ENCODE results near the gene RILP.

Gene RILP

DNA sequence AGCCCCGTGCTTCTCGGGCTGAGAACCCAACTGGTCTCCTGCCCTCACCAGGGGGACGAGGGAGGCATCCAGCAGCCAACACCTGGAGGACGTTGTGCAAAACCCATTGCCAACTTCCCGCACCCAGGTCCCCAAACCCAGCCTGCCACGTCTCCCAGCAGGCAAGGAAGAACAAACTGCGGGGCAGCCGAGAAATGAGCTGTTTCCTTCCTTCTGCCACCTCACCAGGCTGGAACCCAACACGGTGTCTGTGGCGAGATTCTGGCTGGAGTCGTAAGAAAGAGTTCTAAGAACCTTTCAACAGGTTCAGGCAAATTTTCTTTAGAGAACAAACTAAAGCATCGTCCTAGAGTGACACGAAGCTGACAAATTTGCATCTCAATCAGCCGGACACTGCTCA lies 24.6 kb downstream of the RILP start:
- Histone ChIP-seq H4K8ac (ENCODE audit: low read depth, low read length) (no peak overlapping the region), H2BK15ac (replicated peaks; ENCODE audit: low read depth) (no peak overlapping the region), H3K4me2 (ENCODE audit: low read length) (no peak overlapping the region), H3K27me3 (ENCODE audit: insufficient read depth, low read length, poor library complexity) (no peaks in the 10 kb centered on the region), H3K4me1 (ENCODE audit: control insufficient read depth, low read depth, low read length) (no peaks in the 10 kb centered on the region), H3K18ac (ENCODE audit: low read length) (no peak overlapping the region), H4K5ac (ENCODE audit: low read length) (no peak overlapping the region), H2BK5ac (ENCODE audit: low read length) (no peak overlapping the region), H3K9ac (ENCODE audit: low read length) (no peak overlapping the region), H3K4ac (ENCODE audit: low read depth, low read length) (no peak overlapping the region), H3K79me2 (ENCODE audit: control insufficient read depth, insufficient read depth, low read length) (no peaks in the 10 kb centered on the region), H3K27ac (ENCODE audit: low read depth, low read length) (no peak overlapping the region), H3K36me3 (ENCODE audit: control insufficient read depth, insufficient read depth, low read length) (no peaks in the 10 kb centered on the region), H2BK120ac (ENCODE audit: low read depth, low read length) (no peak overlapping the region), H3K56ac (ENCODE audit: low read length) (no peak overlapping the region), H3K23ac (ENCODE audit: low read length) (no peak overlapping the region), H2AK5ac (ENCODE audit: low read length) (no peak overlapping the region), H3K4me3 (ENCODE audit: low read length) (no peak overlapping the region), H3K79me1 (ENCODE audit: low read length) (no peaks in the 10 kb centered on the region)
- no peak for DNase-seq
- WGBS (ENCODE audit: extremely low coverage, insufficient coverage, low lambda C conversion rate), result no CpG with 5 or more reads among the region's 14 CpGs

DNA sequence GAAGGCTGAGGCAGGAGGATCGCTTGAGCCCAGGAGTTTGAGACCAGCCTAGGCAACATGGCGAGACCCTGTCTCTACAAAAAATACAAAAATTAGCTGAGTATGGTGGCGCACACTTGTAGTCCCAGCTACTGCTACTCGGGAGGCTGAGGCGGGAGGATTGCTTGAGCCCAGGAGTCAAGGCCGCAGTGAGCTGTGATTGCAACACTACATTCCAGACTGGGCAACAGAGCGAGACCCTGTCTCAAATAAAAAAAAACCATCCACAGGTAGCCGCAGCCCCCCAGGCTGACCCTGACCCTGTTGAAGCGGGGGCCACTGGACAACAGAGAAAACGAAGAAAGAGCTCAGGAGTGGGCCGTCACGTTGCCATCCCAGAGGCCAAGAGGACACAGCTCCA lies 25.0 kb downstream of the RILP start:
- no peak overlapping the region for H4K5ac ChIP-seq (ENCODE audit: low read length)
- H3K27me3 ChIP-seq (ENCODE audit: insufficient read depth, low read length, poor library complexity), result no peaks in the 10 kb centered on the region
- no CpG with 5 or more reads among the region's 12 CpGs for WGBS (ENCODE audit: extremely low coverage, insufficient coverage, low lambda C conversion rate)
- H3K79me2 ChIP-seq (ENCODE audit: control insufficient read depth, insufficient read depth, low read length), result no peaks in the 10 kb centered on the region
- no peak overlapping the region for H3K4me3 ChIP-seq (ENCODE audit: low read length)
- no peaks in the 10 kb centered on the region for H3K4me1 ChIP-seq (ENCODE audit: control insufficient read depth, low read depth, low read length)
- H3K23ac ChIP-seq (ENCODE audit: low read length), result no peak overlapping the region
- H2BK120ac ChIP-seq (ENCODE audit: low read depth, low read length), result no peak overlapping the region
- no peak overlapping the region for H2BK5ac ChIP-seq (ENCODE audit: low read length)
- H3K27ac ChIP-seq (ENCODE audit: low read depth, low read length), result no peak overlapping the region
- H3K18ac ChIP-seq (ENCODE audit: low read length), result no peak overlapping the region
- H3K4ac ChIP-seq (ENCODE audit: low read depth, low read length), result no peak overlapping the region
- DNase-seq, result no peak
- no peaks in the 10 kb centered on the region for H3K36me3 ChIP-seq (ENCODE audit: control insufficient read depth, insufficient read depth, low read length)
- no peak overlapping the region for H4K8ac ChIP-seq (ENCODE audit: low read depth, low read length)
- H3K56ac ChIP-seq (ENCODE audit: low read length), result no peak overlapping the region
- H2BK15ac ChIP-seq (replicated peaks; ENCODE audit: low read depth), result no peak overlapping the region
- H3K79me1 ChIP-seq (ENCODE audit: low read length), result no peaks in the 10 kb centered on the region
- H2AK5ac ChIP-seq (ENCODE audit: low read length), result no peak overlapping the region
- no peak overlapping the region for H3K9ac ChIP-seq (ENCODE audit: low read length)
- no peak overlapping the region for H3K4me2 ChIP-seq (ENCODE audit: low read length)

DNA sequence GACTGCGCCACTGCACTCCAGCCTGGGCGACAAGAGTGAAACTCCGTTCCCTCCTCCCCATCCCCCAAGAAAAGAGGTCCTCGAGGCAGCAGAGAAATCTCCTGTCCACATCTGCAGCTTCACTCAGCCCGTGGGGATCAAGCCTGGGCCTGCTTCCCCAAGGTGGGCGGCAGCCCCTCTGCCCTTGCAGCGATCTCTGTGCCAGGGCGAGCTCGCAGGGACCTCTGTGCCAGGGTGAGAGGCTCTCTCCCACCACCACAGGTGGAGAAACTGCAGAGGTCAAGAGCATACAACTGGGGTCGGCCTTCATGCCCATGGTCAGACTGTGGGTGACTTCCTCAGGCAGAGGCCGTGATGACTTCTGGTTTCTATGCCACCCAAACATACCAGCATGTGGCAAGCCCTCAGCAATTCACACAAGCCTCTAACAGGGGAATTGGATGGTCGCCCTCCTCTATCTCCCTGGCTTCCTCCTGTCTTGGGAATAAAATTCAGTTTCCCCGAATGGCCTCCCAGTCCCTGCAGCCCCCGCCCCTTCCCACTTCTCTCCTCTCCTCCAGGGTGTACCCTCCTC lies 26.5 kb downstream of the RILP start:
- WGBS (ENCODE audit: extremely low coverage, insufficient coverage, low lambda C conversion rate), result no CpG with 5 or more reads among the region's 14 CpGs

DNA sequence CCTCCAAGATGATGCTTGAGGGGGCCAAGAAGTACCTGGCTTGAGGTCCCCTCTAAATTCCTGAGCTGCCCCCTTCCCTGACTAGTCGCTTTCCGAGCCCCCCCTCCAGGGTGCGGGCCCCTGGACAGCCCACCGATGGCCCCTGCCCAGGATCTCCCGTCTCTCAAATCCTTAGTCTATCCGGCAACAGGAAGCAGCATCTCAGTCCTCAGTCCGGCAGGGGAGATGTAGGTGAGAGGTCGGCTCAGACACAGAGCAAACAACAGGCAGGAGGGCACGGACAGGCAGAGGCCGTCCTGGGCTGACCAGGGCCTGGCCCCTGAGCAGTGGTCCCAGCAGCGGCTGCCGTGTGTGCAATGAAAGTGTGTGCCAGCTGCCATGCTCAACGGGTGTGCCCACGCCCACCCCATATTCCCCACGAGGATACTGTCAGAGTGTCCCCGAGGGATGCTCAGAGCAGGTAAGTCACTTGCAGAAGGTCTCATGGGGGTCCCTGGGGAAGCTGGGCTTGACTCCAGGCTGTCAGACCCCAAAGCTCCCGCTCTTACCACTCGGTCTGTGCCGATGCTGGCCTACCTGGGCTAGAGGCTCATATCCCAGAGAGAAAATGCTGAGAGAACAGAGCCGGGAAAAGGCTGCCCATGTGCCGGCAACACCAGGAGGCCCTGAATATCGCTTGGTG lies 28.3 kb downstream of the RILP start:
- Histone ChIP-seq H3K18ac (ENCODE audit: low read length) (no peak overlapping the region), H3K56ac (ENCODE audit: low read length) (no peak overlapping the region), H3K79me2 (ENCODE audit: control insufficient read depth, insufficient read depth, low read length) (no peaks in the 10 kb centered on the region), H2BK120ac (ENCODE audit: low read depth, low read length) (no peak overlapping the region), H3K4me1 (ENCODE audit: control insufficient read depth, low read depth, low read length) (no peaks in the 10 kb centered on the region), H3K9ac (ENCODE audit: low read length) (no peak overlapping the region), H3K27me3 (ENCODE audit: insufficient read depth, low read length, poor library complexity) (no peaks in the 10 kb centered on the region), H3K4ac (ENCODE audit: low read depth, low read length) (no peak overlapping the region), H2BK15ac (replicated peaks; ENCODE audit: low read depth) (no peak overlapping the region), H3K23ac (ENCODE audit: low read length) (no peak overlapping the region), H3K36me3 (ENCODE audit: control insufficient read depth, insufficient read depth, low read length) (no peaks in the 10 kb centered on the region), H4K8ac (ENCODE audit: low read depth, low read length) (no peak overlapping the region), H3K79me1 (ENCODE audit: low read length) (no peaks in the 10 kb centered on the region), H2AK5ac (ENCODE audit: low read length) (no peak overlapping the region), H3K4me2 (ENCODE audit: low read length) (no peak overlapping the region), H2BK5ac (ENCODE audit: low read length) (no peak overlapping the region), H3K4me3 (ENCODE audit: low read length) (no peak overlapping the region), H4K5ac (ENCODE audit: low read length) (no peak overlapping the region), H3K27ac (ENCODE audit: low read depth, low read length) (no peak overlapping the region)
- no peak for DNase-seq
- no CpG with 5 or more reads among the region's 22 CpGs for WGBS (ENCODE audit: extremely low coverage, insufficient coverage, low lambda C conversion rate)

More for the DNA sequence above, 26.5 kb downstream of the RILP start:
- H3K4me1 ChIP-seq (ENCODE audit: control insufficient read depth, low read depth, low read length), result no peaks in the 10 kb centered on the region
- H3K23ac ChIP-seq (ENCODE audit: low read length), result no peak overlapping the region
- no peak for DNase-seq
- H3K9ac ChIP-seq (ENCODE audit: low read length), result no peak overlapping the region
- H3K79me2 ChIP-seq (ENCODE audit: control insufficient read depth, insufficient read depth, low read length), result no peaks in the 10 kb centered on the region
- H3K27ac ChIP-seq (ENCODE audit: low read depth, low read length), result no peak overlapping the region
- H4K5ac ChIP-seq (ENCODE audit: low read length), result no peak overlapping the region
- no peak overlapping the region for H3K18ac ChIP-seq (ENCODE audit: low read length)
- H2BK120ac ChIP-seq (ENCODE audit: low read depth, low read length), result no peak overlapping the region
- H3K56ac ChIP-seq (ENCODE audit: low read length), result no peak overlapping the region
- no peak overlapping the region for H2BK5ac ChIP-seq (ENCODE audit: low read length)
- no peaks in the 10 kb centered on the region for H3K27me3 ChIP-seq (ENCODE audit: insufficient read depth, low read length, poor library complexity)
- no peaks in the 10 kb centered on the region for H3K79me1 ChIP-seq (ENCODE audit: low read length)
- no peak overlapping the region for H3K4me2 ChIP-seq (ENCODE audit: low read length)
- no peak overlapping the region for H2BK15ac ChIP-seq (replicated peaks; ENCODE audit: low read depth)
- H2AK5ac ChIP-seq (ENCODE audit: low read length), result no peak overlapping the region
- no peak overlapping the region for H3K4ac ChIP-seq (ENCODE audit: low read depth, low read length)
- H4K8ac ChIP-seq (ENCODE audit: low read depth, low read length), result no peak overlapping the region
- no peak overlapping the region for H3K4me3 ChIP-seq (ENCODE audit: low read length)
- no peaks in the 10 kb centered on the region for H3K36me3 ChIP-seq (ENCODE audit: control insufficient read depth, insufficient read depth, low read length)

DNA sequence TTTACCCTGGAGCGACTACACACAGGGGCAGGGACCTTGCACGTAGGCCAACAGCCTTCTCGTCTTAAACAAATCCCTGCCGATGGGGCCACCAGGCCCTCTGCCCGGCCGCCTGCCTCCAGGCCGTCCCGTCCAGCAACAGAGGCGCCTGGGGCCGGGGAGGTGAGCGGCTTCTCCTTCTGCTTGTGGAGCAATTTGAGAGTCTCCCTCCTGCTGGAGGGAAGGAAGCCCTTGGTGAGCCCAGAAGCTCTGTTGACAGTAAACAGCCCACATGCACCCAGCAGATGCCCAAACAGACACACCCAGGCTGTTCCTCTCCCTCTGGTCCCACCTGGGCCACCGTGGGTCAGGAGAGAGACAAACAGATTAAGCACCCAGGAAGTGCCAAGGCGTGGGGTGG lies 29.2 kb downstream of the RILP start:
- Histone ChIP-seq H4K8ac (ENCODE audit: low read depth, low read length) (no peak overlapping the region), H2AK5ac (ENCODE audit: low read length) (no peak overlapping the region), H4K5ac (ENCODE audit: low read length) (no peak overlapping the region), H2BK15ac (replicated peaks; ENCODE audit: low read depth) (no peak overlapping the region), H2BK5ac (ENCODE audit: low read length) (no peak overlapping the region), H3K4me1 (ENCODE audit: control insufficient read depth, low read depth, low read length) (no peaks in the 10 kb centered on the region), H3K27me3 (ENCODE audit: insufficient read depth, low read length, poor library complexity) (no peaks in the 10 kb centered on the region), H3K56ac (ENCODE audit: low read length) (no peak overlapping the region), H3K36me3 (ENCODE audit: control insufficient read depth, insufficient read depth, low read length) (no peaks in the 10 kb centered on the region), H3K4ac (ENCODE audit: low read depth, low read length) (no peak overlapping the region), H3K79me1 (ENCODE audit: low read length) (no peaks in the 10 kb centered on the region), H3K23ac (ENCODE audit: low read length) (no peak overlapping the region), H2BK120ac (ENCODE audit: low read depth, low read length) (no peak overlapping the region), H3K27ac (ENCODE audit: low read depth, low read length) (no peak overlapping the region), H3K4me3 (ENCODE audit: low read length) (no peak overlapping the region), H3K18ac (ENCODE audit: low read length) (no peak overlapping the region), H3K4me2 (ENCODE audit: low read length) (no peak overlapping the region), H3K79me2 (ENCODE audit: control insufficient read depth, insufficient read depth, low read length) (no peaks in the 10 kb centered on the region), H3K9ac (ENCODE audit: low read length) (no peak overlapping the region)
- no peak for DNase-seq
- WGBS (ENCODE audit: extremely low coverage, insufficient coverage, low lambda C conversion rate), result no CpG with 5 or more reads among the region's 13 CpGs

All from mesendoderm (in vitro differentiated cells).